ENCODE measurements around the gene SSNA1. TPM values are rescaled to one million over a fixed set of nuclear protein-coding genes. Genes with fewer than 3 reads are reported as not detected.

SSNA1 gene
- total and polyA plus RNA-seq, 9 of the 15 experiments (the other 6 are each of a cell fraction or from before 2014, with no cell fraction given) = 1.9 to 130 (median 57.1) TPM

DNA sequence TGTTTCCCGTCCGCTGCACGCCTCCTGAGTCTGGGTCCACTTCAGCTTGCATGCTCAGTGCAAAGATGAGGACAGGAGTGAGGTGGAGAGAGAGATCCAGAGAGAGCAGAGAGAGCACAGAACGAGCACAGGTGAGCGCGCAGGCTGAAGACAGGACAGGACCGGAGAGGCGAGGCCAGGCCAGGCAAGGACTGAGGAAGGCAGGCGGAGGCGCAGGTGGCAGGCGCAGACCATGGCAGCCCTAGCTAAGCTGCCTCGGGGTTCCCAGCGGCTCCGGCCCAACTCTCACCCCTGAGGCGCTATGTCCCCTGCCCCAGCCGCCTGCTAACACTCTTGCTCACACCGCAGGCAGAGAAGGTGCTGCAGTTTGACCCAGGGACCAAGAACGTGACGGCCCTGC is 39.8 kb upstream of the SSNA1 start:
- ChIA-PET CTCF (ENCODE audit: low intra/inter-chr PET ratio) (no interaction called here), POLR2A (interaction anchor here (0.6 to 3.4 kb wide), 3 partner anchors 10 to 28 kb away, joined by 4 to 22 read pairs (median 4); partner anchors contain the start of gene GRIN1)

More for the DNA sequence above, 39.8 kb upstream of the SSNA1 start:
- Histone ChIP-seq H3K79me2 (ENCODE audit: control insufficient read depth, insufficient read depth, low read length) (no peaks in the 10 kb centered on the region), H2AFZ (ENCODE audit: low read depth, low read length) (no peak overlapping the region), H3K9me1 (ENCODE audit: control insufficient read depth, insufficient read depth, low read length) (no peaks in the 10 kb centered on the region), H3K27ac (ENCODE audit: extremely low read depth, low read depth, low read length) (no peak overlapping the region), H3K27me3 (ENCODE audit: control insufficient read depth in 2 of 2, insufficient read depth in 2 of 2, low read length in 2 of 2) (peaks cover 0 to 3% of the 10 kb centered on the region in 2 experiments; a peak in 2 of 5 replicates), H3K9me3 (replicated peaks; ENCODE audit: control insufficient read depth, insufficient read depth, low read depth, low read length) (no peaks in the 10 kb centered on the region; the same call in 1 of the 2 replicates), H3K4me2 (ENCODE audit: insufficient read depth, low read length) (no peak overlapping the region), H3K4me3 (no peak overlapping the region), H3K4me1 (replicated peaks in 1 of 2; ENCODE audit: control insufficient read depth in 2 of 2, insufficient read depth in 2 of 2, low read length in 2 of 2) (peaks cover 8 to 52% of the 10 kb centered on the region in 2 experiments; a peak in 3 of 5 replicates), H4K20me1 (replicated peaks; ENCODE audit: control insufficient read depth, insufficient read depth, low read length) (0 out of 2 replicates have a peak, but pooled peaks cover under 1% of the 10 kb centered on the region), H3K9ac (ENCODE audit: insufficient read depth in 1 of 2, low read depth in 2 of 2, low read length in 2 of 2) (peak overlapping the region in 1 of 2 experiments; percentile 92; a peak in 2 of 4 replicates), H3K36me3 (ENCODE audit: control insufficient read depth, insufficient read depth, low read length) (no peaks in the 10 kb centered on the region)
- in situ Hi-C loops (cut with MboI) (no loop called here), intact Hi-C loops (cut with micrococcal nuclease) (no loop called here)
- FAIRE-seq (no peak), DNase-seq (ENCODE audit: extremely low read depth in 1 of 4, low spot score in 3 of 4) (no peak), ATAC-seq (no peak)
- TF ChIP-seq RBM25 (IDR thresholded peaks at IDR 0.05; ENCODE audit: low read depth, low read length, severe bottlenecking) (no peak), SMARCB1 (IDR thresholded peaks at IDR 0.05; ENCODE audit: insufficient read length, low read depth) (no peak), NONO (IDR thresholded peaks at IDR 0.05; ENCODE audit: low read depth in 2 of 2, low read length in 1 of 2) (no peak), ZNF764 (CRISPR knock-in tag; IDR thresholded peaks at IDR 0.05; ENCODE audit: low read depth) (no peak), MAFF (IDR thresholded peaks at IDR 0.05; ENCODE audit: low read length) (no peak), SMARCA4 (IDR thresholded peaks at IDR 0.05) (no peak), CCNT2 (IDR thresholded peaks at IDR 0.05; ENCODE audit: borderline replicate concordance, extremely low read depth, insufficient read length, low read depth, low read length) (no peak), MYNN (IDR thresholded peaks at IDR 0.05) (no peak), MYNN (CRISPR knock-in tag; IDR thresholded peaks at IDR 0.05) (no peak), ZSCAN32 (CRISPR knock-in tag; IDR thresholded peaks at IDR 0.05) (no peak)
- TF ChIP-seq, protein P1, sequence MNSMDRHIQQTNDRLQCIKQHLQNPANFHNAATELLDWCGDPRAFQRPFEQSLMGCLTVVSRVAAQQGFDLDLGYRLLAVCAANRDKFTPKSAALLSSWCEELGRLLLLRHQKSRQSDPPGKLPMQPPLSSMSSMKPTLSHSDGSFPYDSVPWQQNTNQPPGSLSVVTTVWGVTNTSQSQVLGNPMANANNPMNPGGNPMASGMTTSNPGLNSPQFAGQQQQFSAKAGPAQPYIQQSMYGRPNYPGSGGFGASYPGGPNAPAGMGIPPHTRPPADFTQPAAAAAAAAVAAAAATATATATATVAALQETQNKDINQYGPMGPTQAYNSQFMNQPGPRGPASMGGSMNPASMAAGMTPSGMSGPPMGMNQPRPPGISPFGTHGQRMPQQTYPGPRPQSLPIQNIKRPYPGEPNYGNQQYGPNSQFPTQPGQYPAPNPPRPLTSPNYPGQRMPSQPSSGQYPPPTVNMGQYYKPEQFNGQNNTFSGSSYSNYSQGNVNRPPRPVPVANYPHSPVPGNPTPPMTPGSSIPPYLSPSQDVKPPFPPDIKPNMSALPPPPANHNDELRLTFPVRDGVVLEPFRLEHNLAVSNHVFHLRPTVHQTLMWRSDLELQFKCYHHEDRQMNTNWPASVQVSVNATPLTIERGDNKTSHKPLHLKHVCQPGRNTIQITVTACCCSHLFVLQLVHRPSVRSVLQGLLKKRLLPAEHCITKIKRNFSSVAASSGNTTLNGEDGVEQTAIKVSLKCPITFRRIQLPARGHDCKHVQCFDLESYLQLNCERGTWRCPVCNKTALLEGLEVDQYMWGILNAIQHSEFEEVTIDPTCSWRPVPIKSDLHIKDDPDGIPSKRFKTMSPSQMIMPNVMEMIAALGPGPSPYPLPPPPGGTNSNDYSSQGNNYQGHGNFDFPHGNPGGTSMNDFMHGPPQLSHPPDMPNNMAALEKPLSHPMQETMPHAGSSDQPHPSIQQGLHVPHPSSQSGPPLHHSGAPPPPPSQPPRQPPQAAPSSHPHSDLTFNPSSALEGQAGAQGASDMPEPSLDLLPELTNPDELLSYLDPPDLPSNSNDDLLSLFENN (IDR thresholded peaks at IDR 0.05; ENCODE audit: low read depth in 2 of 2, low read length in 2 of 2) = no peak
- TF ChIP-seq, protein P2, sequence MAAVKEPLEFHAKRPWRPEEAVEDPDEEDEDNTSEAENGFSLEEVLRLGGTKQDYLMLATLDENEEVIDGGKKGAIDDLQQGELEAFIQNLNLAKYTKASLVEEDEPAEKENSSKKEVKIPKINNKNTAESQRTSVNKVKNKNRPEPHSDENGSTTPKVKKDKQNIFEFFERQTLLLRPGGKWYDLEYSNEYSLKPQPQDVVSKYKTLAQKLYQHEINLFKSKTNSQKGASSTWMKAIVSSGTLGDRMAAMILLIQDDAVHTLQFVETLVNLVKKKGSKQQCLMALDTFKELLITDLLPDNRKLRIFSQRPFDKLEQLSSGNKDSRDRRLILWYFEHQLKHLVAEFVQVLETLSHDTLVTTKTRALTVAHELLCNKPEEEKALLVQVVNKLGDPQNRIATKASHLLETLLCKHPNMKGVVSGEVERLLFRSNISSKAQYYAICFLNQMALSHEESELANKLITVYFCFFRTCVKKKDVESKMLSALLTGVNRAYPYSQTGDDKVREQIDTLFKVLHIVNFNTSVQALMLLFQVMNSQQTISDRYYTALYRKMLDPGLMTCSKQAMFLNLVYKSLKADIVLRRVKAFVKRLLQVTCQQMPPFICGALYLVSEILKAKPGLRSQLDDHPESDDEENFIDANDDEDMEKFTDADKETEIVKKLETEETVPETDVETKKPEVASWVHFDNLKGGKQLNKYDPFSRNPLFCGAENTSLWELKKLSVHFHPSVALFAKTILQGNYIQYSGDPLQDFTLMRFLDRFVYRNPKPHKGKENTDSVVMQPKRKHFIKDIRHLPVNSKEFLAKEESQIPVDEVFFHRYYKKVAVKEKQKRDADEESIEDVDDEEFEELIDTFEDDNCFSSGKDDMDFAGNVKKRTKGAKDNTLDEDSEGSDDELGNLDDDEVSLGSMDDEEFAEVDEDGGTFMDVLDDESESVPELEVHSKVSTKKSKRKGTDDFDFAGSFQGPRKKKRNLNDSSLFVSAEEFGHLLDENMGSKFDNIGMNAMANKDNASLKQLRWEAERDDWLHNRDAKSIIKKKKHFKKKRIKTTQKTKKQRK (IDR thresholded peaks at IDR 0.05; ENCODE audit: borderline replicate concordance, low read depth, low read length) = no peak
- TF ChIP-seq, protein P3, sequence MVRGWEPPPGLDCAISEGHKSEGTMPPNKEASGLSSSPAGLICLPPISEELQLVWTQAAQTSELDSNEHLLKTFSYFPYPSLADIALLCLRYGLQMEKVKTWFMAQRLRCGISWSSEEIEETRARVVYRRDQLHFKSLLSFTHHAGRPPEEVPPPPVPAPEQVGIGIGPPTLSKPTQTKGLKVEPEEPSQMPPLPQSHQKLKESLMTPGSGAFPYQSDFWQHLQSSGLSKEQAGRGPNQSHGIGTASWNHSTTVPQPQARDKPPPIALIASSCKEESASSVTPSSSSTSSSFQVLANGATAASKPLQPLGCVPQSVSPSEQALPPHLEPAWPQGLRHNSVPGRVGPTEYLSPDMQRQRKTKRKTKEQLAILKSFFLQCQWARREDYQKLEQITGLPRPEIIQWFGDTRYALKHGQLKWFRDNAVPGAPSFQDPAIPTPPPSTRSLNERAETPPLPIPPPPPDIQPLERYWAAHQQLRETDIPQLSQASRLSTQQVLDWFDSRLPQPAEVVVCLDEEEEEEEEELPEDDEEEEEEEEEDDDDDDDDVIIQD (CRISPR knock-in tag; IDR thresholded peaks at IDR 0.05) = no peak
- BruUV-seq (replicated peaks) = no TSS peak
- 85% methylated on average over 19 of the region's 19 CpGs for WGBS (ENCODE audit: insufficient coverage, low coverage, missing lambda C conversion rate)
